HCT116 (cell line): Measurements from ENCODE around the gene TLE4. TPM values are rescaled to one million over a fixed set of nuclear protein-coding genes. Genes with fewer than 3 reads are reported as not detected.

Source experiments
- ATAC-seq: fragments of 200-7000 bp; cut with Tn5 transposase; 2 replicates; pipeline ENCODE4 v1.9.1; 2020; ENCODE audit warnings: mild to moderate bottlenecking, moderate library complexity
- BruUV-seq: library from RNA; stranded (reverse); fragments of 400-500 nt; replicated peaks from 2 replicates; lab custom pipeline; 2021; lab: Mats Ljungman, UMichigan
- CTCF ChIA-PET: fragments of 300-600 bp; sonication (Branson Sonifier 250); formaldehyde crosslinking; loops from one replicate; lab custom pipeline; 2021; ENCODE audit warnings: antibody characterized with exemption; lab: Charles Lee
- POLR2A ChIA-PET: fragments of 300-600, 350-600 bp; sonication (Branson Sonifier 250); formaldehyde crosslinking; loops from one replicate; lab custom pipeline; 2021; ENCODE audit warnings: antibody characterized with exemption; lab: Charles Lee
- RAD21 ChIA-PET, 2 experiments: fragments of 300-600 bp; sonication (Branson Sonifier 250); formaldehyde crosslinking; loops; one replicate each; lab custom pipeline; 2023; ENCODE audit warnings: low total read pairs in 2 of 2; ENCODE audit not compliant: uncharacterized antibody in 2 of 2, unreplicated experiment in 2 of 2, low non-redundant PET in 1 of 2; lab: Charles Lee
- DNase-seq: peaks from one replicate; pipeline ENCODE4 v3.0.0-alpha.2; 2010; ENCODE audit warnings: low read depth, low spot score
- H2AFZ ChIP-seq: fragments of 200-600 bp; shearing (Covaris generic), sonication (generic); 2 replicates; pipeline ENCODE4 v1.6.1; 2017; ENCODE audit warnings: low read depth, mixed run types, mixed read lengths, antibody characterized with exemption, low read length; ENCODE audit not compliant: poor library complexity, severe bottlenecking
- H3K27ac ChIP-seq: 2 replicates; pipeline ENCODE4 v1.5.1; 2012; ENCODE audit warnings: low read depth, low read length
- H3K27me3 ChIP-seq: fragments of 200-600 bp; sonication (generic); 2 replicates; pipeline ENCODE4 v1.6.1; 2016; ENCODE audit warnings: mixed run types, low read length, mixed read lengths; ENCODE audit not compliant: insufficient read depth
- H3K36me3 ChIP-seq, 2 experiments: fragments of 200-500 bp in 1 of 2; fragments of 200-600 bp in 1 of 2; sonication (Bioruptor generic) in 1 of 2; sonication (generic) in 1 of 2; 2 replicates each; pipeline versions ENCODE4 v1.5.1 to v1.6.1; 2014 to 2016; ENCODE audit warnings: low read length in 2 of 2, inconsistent platforms in 1 of 2, mixed read lengths in 1 of 2, mixed run types in 1 of 2; ENCODE audit not compliant: insufficient read depth in 2 of 2, control insufficient read depth in 1 of 2
- H3K4me1 ChIP-seq, 2 experiments: fragments of 200-600 bp in 1 of 2; sonication (generic) in 1 of 2; 2 replicates each; pipeline versions ENCODE4 v1.5.1 to v1.6.1; 2012 to 2017; ENCODE audit warnings: low read length in 2 of 2, inconsistent platforms in 1 of 2, mild to moderate bottlenecking in 1 of 2, mixed read lengths in 1 of 2, mixed run types in 1 of 2, moderate library complexity in 1 of 2; ENCODE audit not compliant: insufficient read depth in 2 of 2, control insufficient read depth in 1 of 2
- H3K4me2 ChIP-seq: fragments of 200-600 bp; sonication (generic); 2 replicates; pipeline ENCODE4 v1.6.1; 2017; ENCODE audit warnings: mixed run types, low read length, mixed read lengths
- H3K4me3 ChIP-seq, 2 experiments: fragments of 200-600 bp in 1 of 2; sonication (generic) in 1 of 2; replicated peaks in 1 of 2; 2 replicates each; pipeline ENCODE4 v1.5.1; 2011 to 2016; ENCODE audit warnings: low read length in 2 of 2, control low read depth in 1 of 2, low read depth in 1 of 2, mild to moderate bottlenecking in 1 of 2, mixed read lengths in 1 of 2, mixed run types in 1 of 2
- H3K79me2 ChIP-seq: fragments of 200-600 bp; sonication (generic); 2 replicates; pipeline ENCODE4 v1.6.1; 2017; ENCODE audit warnings: mild to moderate bottlenecking, mixed run types, low read length, moderate library complexity, mixed read lengths; ENCODE audit not compliant: insufficient read depth
- H3K9ac ChIP-seq: fragments of 200-600 bp; sonication (generic); 2 replicates; pipeline ENCODE4 v1.6.1; 2016; ENCODE audit warnings: low read length, mixed read lengths
- H3K9me2 ChIP-seq: fragments of 200-600 bp; sonication (generic), shearing (Covaris generic); 2 replicates; pipeline ENCODE4 v1.6.1; 2017; ENCODE audit warnings: mixed run types, mild to moderate bottlenecking, moderate library complexity; ENCODE audit not compliant: insufficient read depth
- H3K9me3 ChIP-seq, 2 experiments: fragments of 200-500 bp in 1 of 2; fragments of 200-600 bp in 1 of 2; sonication (Bioruptor generic) in 1 of 2; sonication (generic) in 1 of 2; 2 replicates each; pipeline ENCODE4 v1.6.1; 2014 to 2017; ENCODE audit warnings: low read length in 2 of 2, mixed read lengths in 2 of 2, inconsistent platforms in 1 of 2, low read depth in 1 of 2, mild to moderate bottlenecking in 1 of 2, mixed run types in 1 of 2, moderate library complexity in 1 of 2; ENCODE audit not compliant: control insufficient read depth in 1 of 2, insufficient read depth in 1 of 2
- H4K20me1 ChIP-seq: fragments of 200-600 bp; sonication (generic), shearing (Covaris generic); 2 replicates; pipeline ENCODE4 v1.6.1; 2017; ENCODE audit warnings: mixed run types, mild to moderate bottlenecking, moderate library complexity; ENCODE audit not compliant: insufficient read depth
- ATF3 ChIP-seq: IDR thresholded peaks from 2 replicates; pipeline ENCODE4 v1.6.1; 2012
- CBX3 ChIP-seq: IDR thresholded peaks from 2 replicates; pipeline ENCODE4 v1.6.1; 2012; ENCODE audit warnings: low read depth
- CEBPB ChIP-seq: IDR thresholded peaks from 2 replicates; pipeline ENCODE4 v1.6.1; 2012; ENCODE audit warnings: low read depth
- CTCF ChIP-seq, 3 experiments: fragments of 200-600 bp in 1 of 3; sonication (generic) in 1 of 3; IDR thresholded peaks in 2 of 3; conservative IDR thresholded peaks in 1 of 3; 2 replicates each; pipeline ENCODE4 v1.5.1; 2012 to 2017; ENCODE audit warnings: low read depth in 2 of 3, low read length in 2 of 3, antibody characterized with exemption in 1 of 3, borderline replicate concordance in 1 of 3, control low read depth in 1 of 3, mild to moderate bottlenecking in 1 of 3, mixed read lengths in 1 of 3, mixed run types in 1 of 3, moderate library complexity in 1 of 3; ENCODE audit not compliant: insufficient read depth in 1 of 3
- EGR1 ChIP-seq: IDR thresholded peaks from 2 replicates; pipeline ENCODE4 v1.6.1; 2012; ENCODE audit warnings: low read depth
- ELF1 ChIP-seq: IDR thresholded peaks from 2 replicates; pipeline ENCODE4 v1.6.1; 2012; ENCODE audit warnings: low read depth, borderline replicate concordance
- EZH2 ChIP-seq: fragments of 200-600 bp; sonication (generic); IDR thresholded peaks from 2 replicates; pipeline ENCODE4 v1.6.1; 2017; ENCODE audit warnings: antibody characterized with exemption, mixed run types
- EZH2phosphoT487 ChIP-seq: fragments of 200-600 bp; IDR thresholded peaks from 2 replicates; pipeline ENCODE4 v1.6.1; 2018; ENCODE audit warnings: antibody characterized with exemption, borderline replicate concordance
- JUND ChIP-seq: IDR thresholded peaks from 2 replicates; pipeline ENCODE4 v1.6.1; 2012
- MAX ChIP-seq: IDR thresholded peaks from 2 replicates; pipeline ENCODE4 v1.6.1; 2012
- POLR2A ChIP-seq: IDR thresholded peaks from 2 replicates; pipeline ENCODE4 v1.7.0; 2011; ENCODE audit warnings: borderline replicate concordance; ENCODE audit not compliant: insufficient read depth, insufficient read length; ENCODE audit errors: extremely low read depth
- POLR2AphosphoS5 ChIP-seq: IDR thresholded peaks from 2 replicates; pipeline ENCODE4 v1.6.1; 2011; ENCODE audit warnings: mild to moderate bottlenecking, low read depth, low read length, moderate library complexity
- RAD21 ChIP-seq: IDR thresholded peaks from 2 replicates; pipeline ENCODE4 v1.6.1; 2012; ENCODE audit warnings: low read depth, mild to moderate bottlenecking
- SIN3A ChIP-seq: IDR thresholded peaks from 2 replicates; pipeline ENCODE4 v1.6.1; 2012; ENCODE audit warnings: low read depth
- SRF ChIP-seq: IDR thresholded peaks from 2 replicates; pipeline ENCODE4 v1.6.1; 2012; ENCODE audit warnings: low read depth
- YY1 ChIP-seq: IDR thresholded peaks from 2 replicates; pipeline ENCODE4 v1.6.1; 2011; ENCODE audit warnings: low read length, low read depth, moderate library complexity, mild to moderate bottlenecking; ENCODE audit not compliant: insufficient replicate concordance; ENCODE audit errors: extremely low read depth
- ZBTB33 ChIP-seq: IDR thresholded peaks from 2 replicates; pipeline ENCODE4 v1.6.1; 2011; ENCODE audit warnings: mild to moderate bottlenecking, low read length, moderate library complexity; ENCODE audit not compliant: insufficient replicate concordance; ENCODE audit errors: extremely low read depth
- ZFX ChIP-seq: fragments of 450-650 bp; IDR thresholded peaks from 2 replicates; pipeline ENCODE4 v1.6.1; 2017
- ZNF274 ChIP-seq: fragments of 200-500 bp; sonication (Bioruptor generic); IDR thresholded peaks from 2 replicates; pipeline ENCODE4 v1.6.1; 2014; ENCODE audit warnings: mild to moderate bottlenecking, low read depth, low read length, inconsistent platforms
- intact Hi-C: fragments of 100-400 bp; cut with micrococcal nuclease; formaldehyde crosslinking; loops from 2 replicates; pipeline ENCODE4 v1.10.0; 2022
- total RNA-seq: library from RNA; stranded (reverse); gene quantifications from one replicate; pipeline ENCODE4 v1.2.1, GENCODE V29; 2021; ENCODE audit not compliant: unreplicated experiment

TLE4 gene
- total RNA-seq, 1 experiment from 2014 or later = 0.39 TPM

GRCh38 chr9:79698967-79699366 is 127.2 kb downstream of the TLE4 start:
- H3K9me3 ChIP-seq = peaks cover 0 to 24% of the 10 kb centered on the region in 2 experiments; a peak in 3 of 4 replicates
- BruUV-seq = no TSS peak
- intact Hi-C loops = no loop called here
- no peaks in the 10 kb centered on the region for H3K4me1 ChIP-seq
- no peak overlapping the region for H3K9ac ChIP-seq
- H3K27me3 ChIP-seq = no peaks in the 10 kb centered on the region
- CTCF ChIA-PET = no interaction called here
- H2AFZ ChIP-seq = no peak overlapping the region
- H3K9me2 ChIP-seq = no peaks in the 10 kb centered on the region
- no peaks in the 10 kb centered on the region for H3K36me3 ChIP-seq
- no peak for ATAC-seq
- H3K27ac ChIP-seq = no peak overlapping the region
- no peaks in the 10 kb centered on the region for H3K79me2 ChIP-seq
- no peak for TF ChIP-seq MAX
- TF ChIP-seq POLR2A = no peak
- TF ChIP-seq SIN3A = no peak
- TF ChIP-seq POLR2AphosphoS5 = no peak
- TF ChIP-seq YY1 = no peak
- no peak for TF ChIP-seq EGR1
- TF ChIP-seq ZFX = no peak
- no peak for TF ChIP-seq ELF1
- TF ChIP-seq JUND = no peak
- TF ChIP-seq ZNF274 = no peak
- no peak for TF ChIP-seq EZH2
- TF ChIP-seq CBX3 = no peak
- TF ChIP-seq CEBPB = no peak
- no peak for TF ChIP-seq RAD21
- no peak for TF ChIP-seq ZBTB33
- TF ChIP-seq ATF3 = no peak
- no peak for TF ChIP-seq EZH2phosphoT487
- no peak for TF ChIP-seq SRF
- no peak for TF ChIP-seq CTCF (IDR thresholded peaks at IDR 0.05 in 2 of 3, conservative IDR thresholded peaks at IDR 0.05 in 1 of 3; ENCODE audit: borderline replicate concordance in 1 of 3, insufficient read depth in 1 of 3, low read depth in 2 of 3, low read length in 2 of 3)
- TF ChIP-seq, all 23 proteins: peak for 0
- POLR2A ChIA-PET = no interaction called here
- no peak for DNase-seq
- RAD21 ChIA-PET = no interaction called here
- Histone ChIP-seq H4K20me1 (no peaks in the 10 kb centered on the region), H3K4me2 (no peak overlapping the region), H3K4me3 (no peak overlapping the region)
